Neural progenitor cell (in vitro differentiated cells): ENCODE measurements around the gene ZNF503. TPM values are rescaled to one million over a fixed set of nuclear protein-coding genes. Genes with fewer than 3 reads are reported as not detected.
A peak's percentile ranks its signal among the peaks of the same experiment; 100 is the strongest.

ENCODE experiments used
- DNase-seq: peaks from one replicate; pipeline ENCODE4 v3.0.0-alpha.2; 2016; ENCODE audit warnings: low spot score
- H2AFZ ChIP-seq: fragments of 200-600 bp; sonication (generic); replicated peaks from 2 replicates; pipeline ENCODE4 v1.6.1; 2016; ENCODE audit warnings: antibody characterized with exemption
- H3F3A ChIP-seq: fragments of 200-600 bp; sonication (generic); 2 replicates; pipeline ENCODE4 v1.6.1; 2016; ENCODE audit warnings: antibody characterized with exemption, low read depth
- H3K27ac ChIP-seq: fragments of 200-600 bp; sonication (generic); 2 replicates; pipeline ENCODE4 v1.5.1; 2016; ENCODE audit warnings: mild to moderate bottlenecking
- H3K27me3 ChIP-seq: fragments of 200-600 bp; sonication (generic); 2 replicates; pipeline ENCODE4 v1.6.1; 2016; ENCODE audit warnings: mild to moderate bottlenecking, moderate library complexity
- H3K36me3 ChIP-seq: fragments of 200-600 bp; sonication (generic); 2 replicates; pipeline ENCODE4 v1.5.1; 2016
- H3K4me1 ChIP-seq: fragments of 200-600 bp; sonication (generic); 2 replicates; pipeline ENCODE4 v1.6.1; 2016; ENCODE audit warnings: mixed run types
- H3K4me2 ChIP-seq: fragments of 200-600 bp; sonication (generic); 2 replicates; pipeline ENCODE4 v1.6.1; 2016
- H3K4me3 ChIP-seq: fragments of 200-600 bp; sonication (generic); 2 replicates; pipeline ENCODE4 v1.5.1; 2016
- H3K79me2 ChIP-seq: fragments of 200-600 bp; sonication (generic); 2 replicates; pipeline ENCODE4 v1.6.1; 2016; ENCODE audit warnings: low read depth
- H3K9ac ChIP-seq: fragments of 200-600 bp; sonication (generic); 2 replicates; pipeline ENCODE4 v1.6.1; 2016
- H3K9me3 ChIP-seq: fragments of 200-600 bp; sonication (generic); 2 replicates; pipeline ENCODE4 v1.5.1; 2016; ENCODE audit warnings: low read depth
- H4K20me1 ChIP-seq: fragments of 200-600 bp; sonication (generic); 2 replicates; pipeline ENCODE4 v1.6.1; 2016; ENCODE audit warnings: low read depth
- H3K27ac Mint-ChIP-seq: 3 replicates; pipeline ENCODE4 v1.8.0; 2021; ENCODE audit warnings: mixed read lengths
- H3K27me3 Mint-ChIP-seq: 2 replicates; pipeline ENCODE4 v1.8.0; 2022; ENCODE audit warnings: low read depth, mild to moderate bottlenecking, inconsistent platforms, moderate library complexity, mixed read lengths; ENCODE audit not compliant: insufficient read depth
- H3K36me3 Mint-ChIP-seq: 3 replicates; pipeline ENCODE4 v1.8.0; 2021; ENCODE audit warnings: mixed read lengths
- H3K4me1 Mint-ChIP-seq: 3 replicates; pipeline ENCODE4 v1.8.0; 2021; ENCODE audit warnings: mixed read lengths
- H3K4me3 Mint-ChIP-seq: 3 replicates; pipeline ENCODE4 v1.8.0; 2021; ENCODE audit warnings: mild to moderate bottlenecking, moderate library complexity, mixed read lengths
- H3K9me3 Mint-ChIP-seq: 3 replicates; pipeline ENCODE4 v1.8.0; 2020; ENCODE audit warnings: mixed read lengths
- CTCF ChIP-seq: fragments of 200-600 bp; sonication (generic); IDR thresholded peaks from 2 replicates; pipeline ENCODE4 v1.5.1; 2017; ENCODE audit warnings: antibody characterized with exemption, mild to moderate bottlenecking
- EZH2 ChIP-seq: fragments of 200-600 bp; sonication (generic); IDR thresholded peaks from 2 replicates; pipeline ENCODE4 v1.6.1; 2017; ENCODE audit warnings: antibody characterized with exemption, mild to moderate bottlenecking, moderate library complexity
- EZH2phosphoT487 ChIP-seq: fragments of 200-600 bp; sonication (generic); IDR thresholded peaks from 2 replicates; pipeline ENCODE4 v1.6.1; 2017; ENCODE audit warnings: antibody characterized with exemption
- total RNA-seq: library from RNA; depleted of rRNA; stranded (reverse); fragments of >200 nt; gene quantifications from 2 replicates; pipeline ENCODE4 v1.2.3, GENCODE V29; 2015; ENCODE audit warnings: low replicate concordance

Gene ZNF503, protein sequence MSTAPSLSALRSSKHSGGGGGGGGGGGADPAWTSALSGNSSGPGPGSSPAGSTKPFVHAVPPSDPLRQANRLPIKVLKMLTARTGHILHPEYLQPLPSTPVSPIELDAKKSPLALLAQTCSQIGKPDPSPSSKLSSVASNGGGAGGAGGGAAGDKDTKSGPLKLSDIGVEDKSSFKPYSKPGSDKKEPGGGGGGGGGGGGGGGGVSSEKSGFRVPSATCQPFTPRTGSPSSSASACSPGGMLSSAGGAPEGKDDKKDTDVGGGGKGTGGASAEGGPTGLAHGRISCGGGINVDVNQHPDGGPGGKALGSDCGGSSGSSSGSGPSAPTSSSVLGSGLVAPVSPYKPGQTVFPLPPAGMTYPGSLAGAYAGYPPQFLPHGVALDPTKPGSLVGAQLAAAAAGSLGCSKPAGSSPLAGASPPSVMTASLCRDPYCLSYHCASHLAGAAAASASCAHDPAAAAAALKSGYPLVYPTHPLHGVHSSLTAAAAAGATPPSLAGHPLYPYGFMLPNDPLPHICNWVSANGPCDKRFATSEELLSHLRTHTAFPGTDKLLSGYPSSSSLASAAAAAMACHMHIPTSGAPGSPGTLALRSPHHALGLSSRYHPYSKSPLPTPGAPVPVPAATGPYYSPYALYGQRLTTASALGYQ
- total RNA-seq, result 8.3 and 20.9 TPM in 2 replicates

GRCh38 chr10:75401569-75402485 is at the start of gene ZNF503:
Gene ZNF503 (minus strand): TSS chr10:75401764. CDS start chr10:75401419, 345 bp downstream.
- peak within 1 kb of the TSS; percentile 97 for H3K4me3 Mint-ChIP-seq
- Histone ChIP-seq H3K4me3 (peak within 1 kb of the TSS; percentile 87), H4K20me1 (peaks cover 49% of the 10 kb centered on the region), H3K27me3 (peaks cover 75% of the 10 kb centered on the region), H3K36me3 (peaks cover 4% of the 10 kb centered on the region), H3K9ac (peak within 1 kb of the TSS; percentile 20), H3K4me2 (peak within 1 kb of the TSS; percentile 80), H3K9me3 (no peaks in the 10 kb centered on the region), H3F3A (peaks cover 55% of the 10 kb centered on the region), H2AFZ (peak within 1 kb of the TSS; percentile 85), H3K27ac (peak within 1 kb of the TSS; percentile 68), H3K4me1 (peaks cover 30% of the 10 kb centered on the region), H3K79me2 (peaks cover 47% of the 10 kb centered on the region)
- H3K27ac Mint-ChIP-seq, result peak within 1 kb of the TSS; percentile 87
- peak; percentile 98 for DNase-seq
- peaks cover 25% of the 10 kb centered on the region for H3K4me1 Mint-ChIP-seq
- TF ChIP-seq EZH2phosphoT487 (no peak), EZH2 (no peak), CTCF (peak; percentile 10)
- peaks cover 31% of the 10 kb centered on the region for H3K27me3 Mint-ChIP-seq
- no peaks in the 10 kb centered on the region for H3K9me3 Mint-ChIP-seq
- H3K36me3 Mint-ChIP-seq, result peaks cover 13% of the 10 kb centered on the region

GRCh38 chr10:75450644-75451640 is 49.4 kb upstream of the ZNF503 start:
- Histone ChIP-seq H3K36me3 (no peaks in the 10 kb centered on the region), H3K4me2 (peak overlapping the region; percentile 60), H3K27ac (no peak overlapping the region), H3K9ac (no peak overlapping the region), H3K79me2 (no peaks in the 10 kb centered on the region), H3K27me3 (peaks cover 43% of the 10 kb centered on the region), H2AFZ (no peak overlapping the region), H4K20me1 (no peaks in the 10 kb centered on the region), H3F3A (no peaks in the 10 kb centered on the region), H3K4me1 (peaks cover 39% of the 10 kb centered on the region), H3K9me3 (no peaks in the 10 kb centered on the region), H3K4me3 (no peak overlapping the region)
- H3K9me3 Mint-ChIP-seq, result peaks cover 10% of the 10 kb centered on the region
- H3K36me3 Mint-ChIP-seq, result no peaks in the 10 kb centered on the region
- H3K27me3 Mint-ChIP-seq, result peaks cover 28% of the 10 kb centered on the region
- peaks cover 56% of the 10 kb centered on the region for H3K4me1 Mint-ChIP-seq
- H3K4me3 Mint-ChIP-seq, result peak overlapping the region; percentile 77
- TF ChIP-seq EZH2 (peak; percentile 18), EZH2phosphoT487 (no peak)
- no peak for DNase-seq
- peak overlapping the region; percentile 7 for H3K27ac Mint-ChIP-seq

DNA sequence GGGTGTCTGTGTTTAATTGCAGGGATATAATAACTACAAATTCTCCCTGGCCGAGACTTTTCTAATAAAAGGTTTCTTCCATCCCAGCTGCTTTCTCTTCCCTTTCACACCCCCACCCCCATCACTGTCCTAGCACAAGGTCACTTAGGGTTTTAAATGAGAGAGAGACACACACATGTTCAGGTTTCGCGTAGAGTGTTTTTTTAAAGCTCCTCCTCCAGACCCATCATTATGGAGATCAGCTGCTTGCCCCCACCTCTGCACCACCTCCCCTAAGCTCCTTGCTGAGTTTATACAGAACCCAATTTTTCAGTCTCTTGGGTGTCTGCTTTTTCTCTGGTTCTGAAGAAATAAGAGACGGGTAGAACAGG is 48.5 kb upstream of the ZNF503 start:
- Histone ChIP-seq H3K79me2 (no peaks in the 10 kb centered on the region), H4K20me1 (no peaks in the 10 kb centered on the region), H3K9me3 (no peaks in the 10 kb centered on the region), H3K27ac (no peak overlapping the region), H3K27me3 (peaks cover 43% of the 10 kb centered on the region), H3K36me3 (no peaks in the 10 kb centered on the region), H3K4me2 (peak overlapping the region; percentile 60), H2AFZ (no peak overlapping the region), H3K4me1 (peaks cover 39% of the 10 kb centered on the region), H3F3A (no peaks in the 10 kb centered on the region), H3K9ac (no peak overlapping the region), H3K4me3 (no peak overlapping the region)
- Mint-ChIP-seq H3K4me1 (peaks cover 56% of the 10 kb centered on the region), H3K4me3 (peak overlapping the region; percentile 77), H3K36me3 (no peaks in the 10 kb centered on the region), H3K27ac (peak overlapping the region; percentile 83), H3K9me3 (peaks cover 15% of the 10 kb centered on the region), H3K27me3 (peaks cover 25% of the 10 kb centered on the region)
- no peak for DNase-seq
- no peak for TF ChIP-seq EZH2
- no peak for TF ChIP-seq EZH2phosphoT487
- no peak for TF ChIP-seq CTCF
